Tibial nerve (tissue), 3 donors: Measurements from ENCODE around the gene MPLKIP.

Experiments
- CTCF ChIP-seq, 5 experiments: fragments of 200-600 bp in 3 of 5; fragments of 450-650 bp in 2 of 5; sonication (generic) in 3 of 5; IDR thresholded peaks; one replicate each; pipeline ENCODE4 v1.5.1; 2016 to 2019; ENCODE audit warnings: antibody characterized with exemption in 5 of 5, mild to moderate bottlenecking in 3 of 5, moderate library complexity in 2 of 5
- POLR2A ChIP-seq, 2 donors: fragments of 450-650 bp; IDR thresholded peaks; one replicate each; pipeline ENCODE4 v1.6.1; 2017; ENCODE audit warnings: antibody characterized with exemption in 2 of 2, mild to moderate bottlenecking in 2 of 2, moderate library complexity in 2 of 2

GRCh38 chr7:40098810-40099209 is 35.6 kb downstream of the MPLKIP start:
- TF ChIP-seq CTCF (IDR thresholded peaks at IDR 0.05) (no peak), POLR2A (IDR thresholded peaks at IDR 0.05) (no peak)
